GM12878 (cell line): ENCODE measurements around the gene ZDHHC14. TPM values are rescaled to one million over a fixed set of nuclear protein-coding genes. Genes with fewer than 3 reads are reported as not detected.
A peak's percentile ranks its signal among the peaks of the same experiment; 100 is the strongest.

Experiments used
- ATAC-seq: fragments of 200-7000 bp; cut with Tn5 transposase; 3 replicates; pipeline ENCODE4 v1.9.1; 2020; ENCODE audit warnings: mild to moderate bottlenecking, moderate library complexity
- BruUV-seq: library from RNA; stranded (reverse); fragments of 400-500 nt; replicated peaks from 2 replicates; lab custom pipeline; 2021; lab: Mats Ljungman, UMichigan
- CTCF ChIA-PET: fragments of 300-600 bp; sonication (Branson Sonifier 250); formaldehyde crosslinking; extraction: SDS; loops from one replicate; lab custom pipeline; 2021; ENCODE audit warnings: inconsistent platforms; lab: Yijun Ruan, JAX
- POLR2A ChIA-PET: fragments of 350-600 bp; formaldehyde crosslinking; extraction: SDS; loops from one replicate; lab custom pipeline; 2021; ENCODE audit warnings: inconsistent platforms; lab: Charles Lee
- RAD21 ChIA-PET: fragments of 300-600 bp; sonication (Branson Sonifier 250); formaldehyde crosslinking; loops from one replicate; lab custom pipeline; 2023; ENCODE audit warnings: antibody characterized with exemption; ENCODE audit not compliant: unreplicated experiment; lab: Charles Lee
- SMC1A ChIA-PET: fragments of 300-600 bp; sonication (Branson Sonifier 250); formaldehyde crosslinking; loops from one replicate; lab custom pipeline; 2023; ENCODE audit not compliant: unreplicated experiment, uncharacterized antibody; lab: Charles Lee
- DNase-seq: peaks from one replicate; pipeline ENCODE4 v3.0.0-alpha.2; 2011; ENCODE audit warnings: low read depth, low spot score
- FAIRE-seq: peaks from 3 replicates; lab custom pipeline; 2011; peaks lifted over from hg19 to GRCh38; lab: Jason Lieb, UNC
- H2AFZ ChIP-seq: 2 replicates; pipeline ENCODE4 v1.6.0; 2011; ENCODE audit warnings: low read depth, low read length, control low read depth; ENCODE audit not compliant: control insufficient read depth
- H3K27ac ChIP-seq: 2 replicates; pipeline ENCODE4 v1.5.1; 2011; ENCODE audit warnings: control low read depth; ENCODE audit not compliant: control insufficient read depth, insufficient read depth
- H3K27me3 ChIP-seq, 2 experiments: replicated peaks in 1 of 2; 2 replicates each; pipeline versions ENCODE4 v1.6.0 to v1.6.1; 2011; ENCODE audit warnings: low read length in 1 of 2; ENCODE audit not compliant: control insufficient read depth in 2 of 2, insufficient read depth in 2 of 2
- H3K36me3 ChIP-seq, 2 experiments: 2 replicates each; pipeline ENCODE4 v1.5.1; 2011; ENCODE audit warnings: low read length in 1 of 2; ENCODE audit not compliant: control insufficient read depth in 2 of 2, insufficient read depth in 2 of 2
- H3K4me1 ChIP-seq: 2 replicates; pipeline ENCODE4 v1.6.1; 2011; ENCODE audit warnings: mild to moderate bottlenecking, low read length, moderate library complexity, mixed read lengths; ENCODE audit not compliant: control insufficient read depth, insufficient read depth
- H3K4me2 ChIP-seq: 2 replicates; pipeline ENCODE4 v1.6.0; 2011; ENCODE audit warnings: control low read depth; ENCODE audit not compliant: control insufficient read depth, insufficient read depth
- H3K4me3 ChIP-seq: fragments of 200-600 bp; sonication (generic); 2 replicates; pipeline ENCODE4 v1.5.1; 2016
- H3K79me2 ChIP-seq: 2 replicates; pipeline ENCODE4 v1.6.0; 2011; ENCODE audit warnings: low read length; ENCODE audit not compliant: control insufficient read depth, insufficient read depth
- H3K9ac ChIP-seq: 2 replicates; pipeline ENCODE4 v1.8.0; 2011; ENCODE audit warnings: low read length, control low read depth, mixed read lengths; ENCODE audit not compliant: control insufficient read depth, insufficient read depth
- H3K9me3 ChIP-seq: replicated peaks from 3 replicates; pipeline ENCODE4 v1.5.1; 2011; ENCODE audit warnings: mild to moderate bottlenecking, low read length; ENCODE audit not compliant: control insufficient read depth, insufficient read depth
- H4K20me1 ChIP-seq: 2 replicates; pipeline ENCODE4 v1.6.0; 2011; ENCODE audit not compliant: control insufficient read depth, insufficient read depth
- ATF2 ChIP-seq: IDR thresholded peaks from 2 replicates; pipeline ENCODE4 v1.6.1; 2012; ENCODE audit warnings: low read length, inconsistent platforms
- EZH2 ChIP-seq: IDR thresholded peaks from 2 replicates; pipeline ENCODE4 v1.6.1; 2012; ENCODE audit warnings: low read depth, mild to moderate bottlenecking, control low read depth, inconsistent platforms, low read length, borderline replicate concordance; ENCODE audit not compliant: control insufficient read depth
- HDGF ChIP-seq: fragments of 450-650 bp; IDR thresholded peaks from 2 replicates; pipeline ENCODE4 v1.6.1; 2016; ENCODE audit warnings: antibody characterized with exemption
- WGBS: methylation state at CpG from one replicate; pipeline ENCODE4 v1.1.6; 2016; ENCODE audit warnings: low lambda C conversion rate; ENCODE audit not compliant: insufficient replicate concordance, insufficient coverage; ENCODE audit errors: missing lambda C conversion rate; 5-methylcytosine and 5-hydroxymethylcytosine counted together
- in situ Hi-C: fragments of 300-500 bp; cut with MboI; formaldehyde crosslinking; loops from 9 replicates; pipeline ENCODE4 v1.14.3; 2018; ENCODE audit warnings: mixed read lengths
- intact Hi-C: fragments of 100-400 bp; cut with micrococcal nuclease; formaldehyde crosslinking; loops from one replicate; pipeline ENCODE4 v1.14.2; 2022; ENCODE audit not compliant: unreplicated experiment
- polyA plus RNA-seq, 11 experiments: library from polyadenylated mRNA; depleted of rRNA in 4 of 11; unstranded in 6 of 11; stranded (reverse) in 5 of 11; fragments of >200 nt; fragmentation: Nextera tagmentation in 4 of 11; fragmentation: Illumina TruSeq in 1 of 11; extraction: Ambion mirVana in 4 of 11; extraction: Trizol in 1 of 11; gene quantifications; 1 replicate in 1 of 11; 2 replicates in 10 of 11; pipeline versions ENCODE4 v1.2.1 to v1.2.3, GENCODE V29; 2011 to 2016; ENCODE audit warnings: inconsistent platforms in 2 of 11, missing spikeins in 2 of 11, low read depth in 1 of 11
- total RNA-seq, 4 experiments: library from RNA; depleted of rRNA in 3 of 4; stranded (reverse); fragments of >200 nt in 3 of 4; fragmentation: Illumina TruSeq in 1 of 4; extraction: Trizol in 1 of 4; gene quantifications; 2 replicates each; pipeline versions ENCODE4 v1.2.1 to v1.2.3, GENCODE V29; 2013 to 2021

ZDHHC14 gene
- total and polyA plus RNA-seq, 10 of the 15 experiments (the other 5 are each of a cell fraction or from before 2014, with no cell fraction given), result 0.15 to 16.0 (median 0.76) TPM; not detected in 1

- ATAC-seq (no peak), DNase-seq (no peak), FAIRE-seq (no peak)
- H3K4me3 ChIP-seq, result no peak overlapping the region
- H3K9me3 ChIP-seq, result no peaks in the 10 kb centered on the region; the same call in 2 of the 3 replicates
- H3K27ac ChIP-seq, result no peak overlapping the region
- ChIA-PET RAD21 (interaction anchor here (0.6 to 4.6 kb wide), 4 partner anchors 26 to 71 kb away, joined by 3 to 54 read pairs (median 16); no protein-coding TSS in a partner anchor), CTCF (interaction anchor here (1.0 to 3.7 kb wide), 5 partner anchors 14 to 80 kb away, joined by 3 to 22 read pairs (median 5); no protein-coding TSS in a partner anchor), SMC1A (interaction anchor here (1.0 to 5.0 kb wide), 11 partner anchors 8 to 206 kb away, joined by 3 to 48 read pairs (median 5); no protein-coding TSS in a partner anchor), POLR2A (interaction anchor here (1.0 to 2.0 kb wide), 3 partner anchors 12 to 36 kb away, joined by 3 to 6 read pairs (median 5); no protein-coding TSS in a partner anchor)
- no peaks in the 10 kb centered on the region for H4K20me1 ChIP-seq
- peaks cover 8% of the 10 kb centered on the region; the same call in 1 of the 2 replicates for H3K4me1 ChIP-seq
- no peak overlapping the region for H3K4me2 ChIP-seq
- no TSS peak for BruUV-seq
- no peaks in the 10 kb centered on the region for H3K79me2 ChIP-seq
- peaks cover 0 to 2% of the 10 kb centered on the region in 2 experiments; a peak in 1 of 4 replicates for H3K36me3 ChIP-seq
- intact Hi-C loops (no loop called here), in situ Hi-C loops (no loop called here)
- H3K27me3 ChIP-seq, result no peaks in the 10 kb centered on the region
- TF ChIP-seq HDGF (0 out of 2 replicates have a peak, but pooled peaks have one; percentile 65), EZH2 (no peak), ATF2 (no peak)
- 52% methylated on average over 9 of the region's 9 CpGs for WGBS
- no peak overlapping the region for H2AFZ ChIP-seq
- H3K9ac ChIP-seq, result no peak overlapping the region
Measured at GRCh38 chr6:157533048-157533871, 152.3 kb downstream of the ZDHHC14 start.
